LNCAP (cell line): ENCODE measurements around the gene RNASEH2B.

ENCODE experiments used
- TF ChIP-seq, protein P1 (sequence below): fragments of 450-650 bp; IDR thresholded peaks from 2 replicates; pipeline ENCODE4 v1.5.1; 2017; ENCODE audit warnings: mild to moderate bottlenecking

The RNASEH2B gene

DNA sequence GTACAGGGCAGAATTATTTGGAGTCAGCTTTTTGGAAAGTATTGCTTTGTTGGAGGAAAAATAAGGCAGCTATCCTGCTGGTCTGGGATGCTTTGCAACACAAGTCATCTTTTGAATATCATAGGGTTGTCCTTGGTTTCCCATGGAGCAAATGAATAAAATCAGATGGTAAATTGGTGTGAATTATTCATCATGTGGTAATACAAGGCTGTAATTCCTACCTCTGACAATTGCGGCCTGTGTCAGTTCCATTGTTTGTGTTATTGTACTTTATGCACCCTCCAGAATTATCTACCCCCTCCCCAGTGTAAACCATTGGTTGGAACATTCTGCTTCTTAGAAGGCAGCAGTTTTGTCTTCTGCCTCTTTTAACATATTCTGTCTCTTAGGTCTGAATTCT is 46.2 kb downstream of the RNASEH2B start:
- TF ChIP-seq, protein P1, sequence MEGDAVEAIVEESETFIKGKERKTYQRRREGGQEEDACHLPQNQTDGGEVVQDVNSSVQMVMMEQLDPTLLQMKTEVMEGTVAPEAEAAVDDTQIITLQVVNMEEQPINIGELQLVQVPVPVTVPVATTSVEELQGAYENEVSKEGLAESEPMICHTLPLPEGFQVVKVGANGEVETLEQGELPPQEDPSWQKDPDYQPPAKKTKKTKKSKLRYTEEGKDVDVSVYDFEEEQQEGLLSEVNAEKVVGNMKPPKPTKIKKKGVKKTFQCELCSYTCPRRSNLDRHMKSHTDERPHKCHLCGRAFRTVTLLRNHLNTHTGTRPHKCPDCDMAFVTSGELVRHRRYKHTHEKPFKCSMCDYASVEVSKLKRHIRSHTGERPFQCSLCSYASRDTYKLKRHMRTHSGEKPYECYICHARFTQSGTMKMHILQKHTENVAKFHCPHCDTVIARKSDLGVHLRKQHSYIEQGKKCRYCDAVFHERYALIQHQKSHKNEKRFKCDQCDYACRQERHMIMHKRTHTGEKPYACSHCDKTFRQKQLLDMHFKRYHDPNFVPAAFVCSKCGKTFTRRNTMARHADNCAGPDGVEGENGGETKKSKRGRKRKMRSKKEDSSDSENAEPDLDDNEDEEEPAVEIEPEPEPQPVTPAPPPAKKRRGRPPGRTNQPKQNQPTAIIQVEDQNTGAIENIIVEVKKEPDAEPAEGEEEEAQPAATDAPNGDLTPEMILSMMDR = no peak

DNA sequence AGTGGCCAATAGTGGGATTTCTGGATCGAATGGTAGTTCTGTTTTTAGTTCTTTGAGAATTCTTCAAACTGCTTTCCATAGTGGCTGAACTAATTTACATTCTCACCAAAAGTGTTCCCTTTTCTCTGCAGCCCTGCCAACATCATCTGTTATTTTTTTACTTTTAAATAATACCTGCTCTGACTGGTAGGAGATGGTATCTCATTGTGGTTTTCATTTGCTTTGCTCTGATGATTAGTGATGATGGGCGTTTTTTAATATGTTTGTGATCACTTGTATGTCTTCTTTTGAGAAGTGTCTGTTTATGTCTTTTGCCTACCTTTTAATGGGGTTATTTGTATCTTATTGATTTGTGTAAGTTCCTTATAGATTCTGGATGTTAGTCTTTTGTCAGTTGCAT is 48.0 kb downstream of the RNASEH2B start:
- TF ChIP-seq, protein P1 = no peak

DNA sequence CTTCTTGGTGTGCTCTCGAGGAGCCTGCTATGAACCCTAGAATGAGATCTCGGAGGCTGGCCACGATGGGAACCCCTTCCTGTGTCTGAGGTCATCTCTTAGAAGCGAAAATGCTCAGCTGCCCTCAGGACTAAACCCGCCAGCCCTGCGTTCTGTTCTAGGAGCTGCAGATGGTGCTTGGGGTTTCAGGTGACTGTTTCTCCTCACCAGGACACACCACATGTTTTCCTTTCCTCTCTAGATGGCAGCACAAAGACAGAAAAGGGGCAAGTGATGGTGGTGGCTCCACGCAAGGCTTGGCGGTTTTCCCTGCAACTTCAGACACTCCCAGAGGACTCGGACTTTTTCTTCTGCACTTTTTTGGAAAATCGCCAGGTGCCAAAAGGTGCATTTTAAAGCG is 60.1 kb downstream of the RNASEH2B start:
- TF ChIP-seq, protein P1 = peak; percentile 13; the same call in 1 of the 2 replicates

DNA sequence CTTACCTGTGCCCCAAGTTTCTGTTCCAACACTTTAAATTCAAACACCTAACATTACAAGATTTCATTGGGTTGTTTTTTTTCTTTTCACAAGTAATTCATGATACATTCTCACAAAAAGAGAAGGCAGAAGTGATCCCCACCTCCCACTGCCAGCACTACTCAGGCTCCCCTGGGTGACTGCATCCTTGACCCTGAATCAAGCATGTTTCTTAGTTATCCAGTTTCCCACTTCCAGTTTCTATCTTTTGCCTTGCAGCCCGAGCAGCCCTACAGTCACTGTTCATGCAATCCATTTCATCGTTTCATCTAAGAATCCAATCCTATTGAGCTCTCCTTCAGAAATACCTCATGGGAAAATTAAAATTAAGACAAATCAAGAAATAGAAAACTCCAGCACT is 61.4 kb downstream of the RNASEH2B start:
- TF ChIP-seq, protein P1 = no peak

DNA sequence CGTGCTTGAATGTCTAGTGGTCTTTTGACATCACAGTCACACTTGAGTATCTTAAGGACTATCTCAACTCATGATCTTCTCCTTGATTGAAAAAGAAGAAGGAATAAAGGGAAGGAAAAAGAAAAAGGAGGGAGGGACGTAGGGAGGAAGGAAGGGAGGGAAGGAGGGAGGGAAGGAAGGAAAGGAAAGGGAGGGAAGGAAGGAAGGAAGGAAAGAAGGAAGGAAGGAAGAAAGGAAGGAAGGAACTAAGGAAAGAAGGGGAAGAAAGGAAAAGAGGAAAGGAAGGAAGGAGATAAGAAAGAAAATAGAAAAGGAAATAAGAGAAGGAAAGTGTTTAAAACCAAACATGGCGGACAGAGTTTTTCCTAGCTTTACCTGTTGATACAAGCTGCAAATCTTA is 64.7 kb downstream of the RNASEH2B start:
- TF ChIP-seq, protein P1 = no peak

DNA sequence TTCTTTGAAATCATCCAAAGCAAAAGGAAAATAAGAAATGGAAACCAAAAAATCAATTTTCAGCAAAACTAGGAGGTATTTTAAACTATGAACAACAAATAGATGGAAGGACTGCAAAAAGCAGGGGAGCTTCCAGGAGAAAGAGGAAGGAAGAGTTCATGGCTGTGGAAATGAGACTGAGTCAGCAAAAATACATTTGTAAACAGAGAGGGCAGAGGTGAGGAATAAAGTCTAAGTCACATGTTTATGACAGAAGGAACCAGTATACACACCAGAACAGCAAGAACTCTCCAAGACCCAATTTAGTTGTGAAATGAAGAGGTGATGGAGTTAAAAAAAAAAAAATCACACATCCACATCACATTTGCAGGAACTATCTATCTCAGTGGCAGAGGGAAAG is 69.6 kb downstream of the RNASEH2B start:
- TF ChIP-seq, protein P1 = no peak

DNA sequence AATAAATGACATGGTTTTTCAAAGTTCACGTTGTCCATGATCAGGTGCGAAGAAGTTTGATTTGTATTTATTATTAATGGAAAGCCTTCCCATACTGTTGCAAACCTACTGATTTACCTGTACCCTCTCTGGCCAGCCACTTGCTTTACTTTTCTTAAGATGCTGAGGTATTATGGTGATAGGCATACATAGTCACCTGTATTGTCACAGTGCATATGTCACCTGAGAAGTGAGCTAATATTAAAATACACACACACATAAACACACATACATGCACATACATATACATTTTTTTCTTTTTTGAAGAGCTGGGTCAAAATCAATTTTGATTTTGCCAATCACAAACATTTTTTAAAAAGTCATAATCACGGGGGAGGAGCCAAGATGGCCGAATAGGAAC is 72.1 kb downstream of the RNASEH2B start:
- TF ChIP-seq, protein P1 = no peak

DNA sequence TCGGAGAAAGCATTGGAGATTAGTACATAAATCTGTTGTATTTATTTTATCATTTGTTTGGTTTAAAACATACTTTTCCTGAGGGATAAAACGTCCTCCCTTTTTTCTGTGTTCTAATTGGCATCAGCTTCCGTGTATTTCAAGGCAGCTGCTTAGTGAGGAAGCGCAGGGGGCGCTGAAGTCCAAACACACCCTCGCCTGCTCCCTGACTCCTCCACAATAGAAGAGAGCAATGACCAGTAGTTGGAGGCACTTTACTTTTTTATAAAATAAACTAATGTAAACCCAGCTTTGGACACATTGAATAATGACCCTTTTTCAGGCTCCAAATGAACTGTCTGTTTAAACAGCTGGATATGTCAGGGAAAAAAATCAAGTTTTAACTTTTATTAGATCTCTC is 79.9 kb downstream of the RNASEH2B start:
- TF ChIP-seq, protein P1 = 0 out of 2 replicates have a peak, but pooled peaks have one; percentile 21
